Measurements from ENCODE around the gene DDIT4L.

GRCh38 chr4:100224721-100225120 is 34.5 kb upstream of the DDIT4L start:
- TF ChIP-seq POLR2A (IDR thresholded peaks at IDR 0.05; ENCODE audit: low read depth, low read length) (no peak), EZH2 (IDR thresholded peaks at IDR 0.05; ENCODE audit: borderline replicate concordance, low read depth, low read length, severe bottlenecking) (no peak), JUN (IDR thresholded peaks at IDR 0.05; ENCODE audit: borderline replicate concordance, insufficient read depth, insufficient read length, low read depth) (no peak), POLR2AphosphoS5 (IDR thresholded peaks at IDR 0.05; ENCODE audit: insufficient read depth, low read depth, low read length) (no peak)
- TF ChIP-seq, protein P1, sequence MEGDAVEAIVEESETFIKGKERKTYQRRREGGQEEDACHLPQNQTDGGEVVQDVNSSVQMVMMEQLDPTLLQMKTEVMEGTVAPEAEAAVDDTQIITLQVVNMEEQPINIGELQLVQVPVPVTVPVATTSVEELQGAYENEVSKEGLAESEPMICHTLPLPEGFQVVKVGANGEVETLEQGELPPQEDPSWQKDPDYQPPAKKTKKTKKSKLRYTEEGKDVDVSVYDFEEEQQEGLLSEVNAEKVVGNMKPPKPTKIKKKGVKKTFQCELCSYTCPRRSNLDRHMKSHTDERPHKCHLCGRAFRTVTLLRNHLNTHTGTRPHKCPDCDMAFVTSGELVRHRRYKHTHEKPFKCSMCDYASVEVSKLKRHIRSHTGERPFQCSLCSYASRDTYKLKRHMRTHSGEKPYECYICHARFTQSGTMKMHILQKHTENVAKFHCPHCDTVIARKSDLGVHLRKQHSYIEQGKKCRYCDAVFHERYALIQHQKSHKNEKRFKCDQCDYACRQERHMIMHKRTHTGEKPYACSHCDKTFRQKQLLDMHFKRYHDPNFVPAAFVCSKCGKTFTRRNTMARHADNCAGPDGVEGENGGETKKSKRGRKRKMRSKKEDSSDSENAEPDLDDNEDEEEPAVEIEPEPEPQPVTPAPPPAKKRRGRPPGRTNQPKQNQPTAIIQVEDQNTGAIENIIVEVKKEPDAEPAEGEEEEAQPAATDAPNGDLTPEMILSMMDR (IDR thresholded peaks at IDR 0.05; ENCODE audit: extremely low read depth in 1 of 2, insufficient read depth in 1 of 2, low read depth in 1 of 2, low read length in 2 of 2) = no peak

All from endothelial cell of umbilical vein (primary cell).